Panc1 (cell line): ENCODE data around the gene FCHSD2. TPM values are rescaled to one million over a fixed set of nuclear protein-coding genes. Genes with fewer than 3 reads are reported as not detected.

ENCODE experiments used
- ATAC-seq: fragments of 200-7000 bp; cut with Tn5 transposase; 2 replicates; pipeline ENCODE4 v1.9.1; 2020; ENCODE audit warnings: mild to moderate bottlenecking, moderate library complexity
- BruUV-seq: library from RNA; stranded (reverse); fragments of 400-500 nt; replicated peaks from 2 replicates; lab custom pipeline; 2021; lab: Mats Ljungman, UMichigan
- CTCF ChIA-PET: fragments of 300-600 bp; sonication (Branson Sonifier 250); formaldehyde crosslinking; loops from one replicate; lab custom pipeline; 2022; ENCODE audit warnings: antibody characterized with exemption; lab: Charles Lee
- POLR2A ChIA-PET: fragments of 300-600 bp; sonication (Branson Sonifier 250); formaldehyde crosslinking; loops from one replicate; lab custom pipeline; 2022; ENCODE audit warnings: antibody characterized with exemption; lab: Charles Lee
- DNase-seq: peaks from one replicate; pipeline ENCODE4 v3.0.0-alpha.2; 2010; ENCODE audit warnings: low read depth, low spot score
- H3K27ac ChIP-seq: 2 replicates; pipeline ENCODE4 v1.5.1; 2011; ENCODE audit warnings: mild to moderate bottlenecking, low read length, inconsistent platforms
- H3K27me3 ChIP-seq: fragments of 200-500 bp; sonication (Bioruptor generic); 2 replicates; pipeline ENCODE4 v1.6.0; 2014; ENCODE audit warnings: low read length, inconsistent platforms; ENCODE audit not compliant: control insufficient read depth, insufficient read depth
- H3K36me3 ChIP-seq: fragments of 200-500 bp; sonication (Bioruptor generic); 2 replicates; pipeline ENCODE4 v1.5.1; 2014; ENCODE audit warnings: inconsistent platforms, mild to moderate bottlenecking, low read length, moderate library complexity; ENCODE audit not compliant: control insufficient read depth, insufficient read depth
- H3K4me1 ChIP-seq: 2 replicates; pipeline ENCODE4 v1.5.1; 2011; ENCODE audit warnings: inconsistent platforms, mild to moderate bottlenecking, low read length, moderate library complexity; ENCODE audit not compliant: control insufficient read depth, insufficient read depth
- H3K4me3 ChIP-seq, 2 experiments: 2 replicates each; pipeline ENCODE4 v1.5.1; 2011 to 2012; ENCODE audit warnings: low read depth in 2 of 2, low read length in 2 of 2, mild to moderate bottlenecking in 2 of 2, inconsistent platforms in 1 of 2, moderate library complexity in 1 of 2
- H3K9me3 ChIP-seq: fragments of 200-500 bp; sonication (Bioruptor generic); 2 replicates; pipeline ENCODE4 v1.5.1; 2014; ENCODE audit warnings: low read depth, mild to moderate bottlenecking, inconsistent platforms, low read length, moderate library complexity; ENCODE audit not compliant: control insufficient read depth, insufficient read depth
- POLR2AphosphoS5 ChIP-seq: IDR thresholded peaks from 2 replicates; pipeline ENCODE4 v1.6.1; 2012; ENCODE audit warnings: mild to moderate bottlenecking, low read depth, low read length, moderate library complexity
- REST ChIP-seq, 2 experiments: IDR thresholded peaks; 2 replicates each; pipeline ENCODE4 v1.6.1; 2011 to 2012; ENCODE audit warnings: low read depth in 2 of 2, control low read depth in 1 of 2, low read length in 1 of 2, mild to moderate bottlenecking in 1 of 2, moderate library complexity in 1 of 2; ENCODE audit not compliant: insufficient read depth in 1 of 2
- SIN3A ChIP-seq: IDR thresholded peaks from 2 replicates; pipeline ENCODE4 v1.6.1; 2012; ENCODE audit warnings: low read depth, mild to moderate bottlenecking, low read length, moderate library complexity, borderline replicate concordance; ENCODE audit not compliant: insufficient read depth
- TCF7L2 ChIP-seq: IDR thresholded peaks from 2 replicates; pipeline ENCODE4 v1.6.1; 2011; ENCODE audit warnings: mild to moderate bottlenecking, low read depth, low read length, inconsistent platforms
- in situ Hi-C: cut with HindIII; loops from 2 replicates; pipeline ENCODE4 v1.10.0; 2016; ENCODE audit warnings: low sequenced_read_pairs, low pct_unique_long_range_greater_than_20kb
- intact Hi-C: fragments of 100-400 bp; cut with micrococcal nuclease; formaldehyde crosslinking; loops from one replicate; pipeline ENCODE4 v1.10.0; 2022; ENCODE audit not compliant: unreplicated experiment
- total RNA-seq: library from RNA; stranded (reverse); gene quantifications from one replicate; pipeline ENCODE4 v1.2.1, GENCODE V29; 2021; ENCODE audit not compliant: unreplicated experiment
- TF ChIP-seq, protein P1 (sequence below): fragments of 450-650 bp; IDR thresholded peaks from 2 replicates; pipeline ENCODE4 v1.5.1; 2017; ENCODE audit warnings: mild to moderate bottlenecking

Gene FCHSD2
- total RNA-seq, 1 experiment from 2014 or later, result 31.8 TPM

DNA sequence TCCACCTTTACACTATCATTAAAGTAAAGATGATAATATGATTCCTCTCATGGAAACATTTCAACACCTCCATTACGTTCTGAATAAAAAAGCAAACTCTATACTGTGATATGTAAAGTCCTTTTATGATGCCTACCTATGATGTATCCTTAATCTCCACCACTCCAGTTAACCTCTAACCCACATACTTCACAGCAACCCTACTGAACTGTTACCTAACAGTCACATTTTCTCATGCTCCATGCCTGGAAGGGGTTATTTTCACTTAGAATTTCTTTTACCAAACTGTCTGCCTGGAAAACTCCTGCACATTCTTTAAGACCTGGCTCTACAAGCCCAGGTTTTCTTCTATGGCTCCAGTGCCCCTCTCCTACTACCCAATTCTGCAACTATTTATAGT lies 129.1 kb downstream of the FCHSD2 start:
- H3K27ac ChIP-seq, result no peak overlapping the region
- ChIA-PET POLR2A (no interaction called here), CTCF (interaction anchor here (0.6 kb wide), 1 partner anchor 77 kb away, joined by 3 read pairs; no protein-coding TSS in a partner anchor)
- H3K4me1 ChIP-seq, result no peaks in the 10 kb centered on the region
- DNase-seq (no peak), ATAC-seq (no peak)
- H3K9me3 ChIP-seq, result peaks cover 4% of the 10 kb centered on the region; the same call in 1 of the 2 replicates
- TF ChIP-seq POLR2AphosphoS5 (no peak), TCF7L2 (no peak), REST (IDR thresholded peaks at IDR 0.05; ENCODE audit: insufficient read depth in 1 of 2, low read depth in 2 of 2, low read length in 1 of 2) (no peak), SIN3A (no peak)
- TF ChIP-seq, protein P1, sequence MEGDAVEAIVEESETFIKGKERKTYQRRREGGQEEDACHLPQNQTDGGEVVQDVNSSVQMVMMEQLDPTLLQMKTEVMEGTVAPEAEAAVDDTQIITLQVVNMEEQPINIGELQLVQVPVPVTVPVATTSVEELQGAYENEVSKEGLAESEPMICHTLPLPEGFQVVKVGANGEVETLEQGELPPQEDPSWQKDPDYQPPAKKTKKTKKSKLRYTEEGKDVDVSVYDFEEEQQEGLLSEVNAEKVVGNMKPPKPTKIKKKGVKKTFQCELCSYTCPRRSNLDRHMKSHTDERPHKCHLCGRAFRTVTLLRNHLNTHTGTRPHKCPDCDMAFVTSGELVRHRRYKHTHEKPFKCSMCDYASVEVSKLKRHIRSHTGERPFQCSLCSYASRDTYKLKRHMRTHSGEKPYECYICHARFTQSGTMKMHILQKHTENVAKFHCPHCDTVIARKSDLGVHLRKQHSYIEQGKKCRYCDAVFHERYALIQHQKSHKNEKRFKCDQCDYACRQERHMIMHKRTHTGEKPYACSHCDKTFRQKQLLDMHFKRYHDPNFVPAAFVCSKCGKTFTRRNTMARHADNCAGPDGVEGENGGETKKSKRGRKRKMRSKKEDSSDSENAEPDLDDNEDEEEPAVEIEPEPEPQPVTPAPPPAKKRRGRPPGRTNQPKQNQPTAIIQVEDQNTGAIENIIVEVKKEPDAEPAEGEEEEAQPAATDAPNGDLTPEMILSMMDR, result no peak
- intact Hi-C loops, result no loop called here
- no TSS peak for BruUV-seq
- no peaks in the 10 kb centered on the region for H3K36me3 ChIP-seq
- H3K4me3 ChIP-seq, result no peak overlapping the region
- in situ Hi-C loops, result no loop called here
- H3K27me3 ChIP-seq, result no peaks in the 10 kb centered on the region

DNA sequence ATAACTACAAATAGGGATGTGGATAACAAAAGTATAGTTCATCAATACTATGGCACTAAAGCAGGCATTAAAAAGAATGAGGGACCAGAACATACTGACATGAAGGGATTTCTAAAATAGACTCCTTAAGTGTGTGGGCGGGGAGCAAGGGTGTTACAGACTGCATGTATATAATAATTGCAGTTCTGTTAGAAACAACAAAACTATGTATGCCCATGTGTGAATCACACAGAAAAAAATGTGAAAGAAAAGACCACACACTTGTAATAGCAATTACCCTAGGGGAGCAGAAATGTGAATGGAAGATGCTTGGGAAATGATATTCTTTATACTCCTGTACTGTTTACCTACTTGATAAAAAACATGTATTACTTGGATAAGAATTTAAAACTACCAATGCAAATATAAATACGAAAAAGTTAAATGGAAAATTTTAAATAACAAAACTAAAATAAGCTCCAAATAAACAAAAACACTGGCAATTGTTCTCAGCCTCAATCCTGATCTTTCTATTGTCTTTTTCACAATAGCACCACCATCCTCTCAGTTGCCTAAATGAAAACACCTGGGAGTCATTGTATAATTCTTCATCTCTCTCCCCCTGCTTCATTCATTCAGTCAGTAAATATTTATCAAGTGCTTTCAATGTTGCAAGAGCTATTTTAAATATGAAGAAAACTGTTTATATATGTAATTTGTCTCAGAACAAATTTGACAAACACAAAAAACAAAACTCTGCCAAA lies 129.8 kb downstream of the FCHSD2 start:
- ChIA-PET CTCF (interaction anchor here (0.6 kb wide), 1 partner anchor 76 kb away, joined by 3 read pairs; no protein-coding TSS in a partner anchor), POLR2A (no interaction called here)
- TF ChIP-seq SIN3A (no peak), POLR2AphosphoS5 (no peak), TCF7L2 (no peak), REST (IDR thresholded peaks at IDR 0.05; ENCODE audit: insufficient read depth in 1 of 2, low read depth in 2 of 2, low read length in 1 of 2) (no peak)
- TF ChIP-seq, protein P1, result no peak
- BruUV-seq, result no TSS peak
- H3K4me1 ChIP-seq, result no peaks in the 10 kb centered on the region
- intact Hi-C loops (no loop called here), in situ Hi-C loops (no loop called here)
- no peak overlapping the region for H3K27ac ChIP-seq
- ATAC-seq (no peak), DNase-seq (no peak)
- no peaks in the 10 kb centered on the region for H3K36me3 ChIP-seq
- H3K9me3 ChIP-seq, result peaks cover 4% of the 10 kb centered on the region; the same call in 1 of the 2 replicates
- no peak overlapping the region for H3K4me3 ChIP-seq
- no peaks in the 10 kb centered on the region for H3K27me3 ChIP-seq
